Upper lobe of left lung (tissue), 4 donors: ENCODE data around the gene LYPD6B.

Experiments
- CTCF ChIP-seq, 6 experiments: fragments of 450-650 bp in 4 of 6; fragments of 200-600 bp in 2 of 6; sonication (generic) in 2 of 6; IDR thresholded peaks; one replicate each; pipeline ENCODE4 v1.5.1; 2016 to 2019; ENCODE audit warnings: antibody characterized with exemption in 6 of 6
- POLR2A ChIP-seq, 4 donors: fragments of 450-650 bp; IDR thresholded peaks; one replicate each; pipeline ENCODE4 v1.5.1; 2016 to 2017; ENCODE audit warnings: antibody characterized with exemption in 4 of 4, mild to moderate bottlenecking in 2 of 4

- TF ChIP-seq CTCF (IDR thresholded peaks at IDR 0.05) (no peak), POLR2A (IDR thresholded peaks at IDR 0.05) (no peak)
These were observed 116.9 kb downstream of the LYPD6B start for GRCh38 chr2:149155196-149155969.
